GF-D8 (cell line): ENCODE measurements around the gene MRPS23.

ENCODE experiments used
- DNase-seq: peaks from one replicate; lab custom pipeline; 2025; lab: John Stamatoyannopoulos, UW

MRPS23 gene

DNA sequence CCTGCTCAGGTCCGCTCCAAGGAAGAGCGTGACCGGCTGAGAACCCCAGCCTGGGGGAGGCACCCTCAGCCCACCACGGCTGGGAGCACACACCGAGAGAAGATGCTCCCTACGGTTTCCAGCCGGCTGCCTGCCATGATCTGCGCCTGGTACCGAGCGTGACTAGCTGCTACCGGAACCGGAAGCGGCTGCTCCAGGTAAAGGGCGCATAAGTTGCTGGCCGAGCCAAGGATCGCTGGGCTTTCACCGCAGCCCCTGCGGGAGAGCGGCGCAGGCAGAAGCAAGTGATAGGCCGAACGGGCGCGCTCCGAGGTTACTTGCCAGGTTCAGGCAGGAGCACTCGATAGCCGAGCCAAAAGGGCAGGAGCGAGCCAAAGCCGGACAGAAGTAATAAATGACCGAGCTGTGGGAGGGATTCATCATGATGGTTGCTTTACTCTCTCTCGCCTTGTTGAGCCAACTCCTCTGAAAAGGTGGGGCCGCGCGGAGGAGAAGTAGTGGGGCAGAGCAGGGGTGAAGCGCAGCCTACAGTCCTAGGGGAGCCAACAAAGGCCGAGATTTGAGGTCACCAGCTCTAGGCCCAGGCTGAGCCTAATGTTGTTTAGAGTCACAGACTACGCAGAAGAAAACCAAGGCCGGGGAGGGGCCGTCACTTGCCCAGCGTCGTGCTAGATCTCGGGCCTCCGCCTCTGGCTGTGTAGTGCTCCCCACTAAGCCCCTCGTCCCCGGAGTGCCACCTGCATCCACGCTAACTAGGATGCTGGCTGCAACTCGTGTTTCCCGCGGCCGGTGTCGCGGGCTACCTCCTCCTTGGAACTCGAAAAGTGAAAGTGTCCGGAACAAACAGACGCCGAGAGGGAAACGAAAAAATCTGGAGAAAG is at the start of gene MRPS23:
MRPS23 (minus strand) TSS at position 171 of the 881 bp plus-strand sequence; CDS start at position 137, 34 bp downstream.
- DNase-seq, result peak; percentile 94

DNA sequence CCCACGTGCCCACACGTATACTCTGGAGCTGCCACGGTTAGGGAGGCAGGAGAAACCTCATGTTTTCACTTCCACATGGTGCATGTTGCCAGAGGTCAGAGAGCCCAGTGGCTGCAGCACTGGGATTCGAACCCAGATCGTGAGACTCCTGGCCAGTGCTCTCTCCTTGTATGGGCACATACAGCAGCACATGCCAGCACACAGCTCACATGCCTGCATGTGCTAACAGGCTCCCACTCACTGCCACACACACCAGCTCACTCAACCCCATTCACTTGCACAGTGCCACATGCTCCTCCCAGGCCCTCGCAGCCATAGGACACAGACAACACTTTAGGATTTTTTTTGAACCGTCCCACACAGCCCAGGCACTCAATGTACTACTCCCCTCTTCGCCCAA is 49.5 kb upstream of the MRPS23 start:
- no peak for DNase-seq

DNA sequence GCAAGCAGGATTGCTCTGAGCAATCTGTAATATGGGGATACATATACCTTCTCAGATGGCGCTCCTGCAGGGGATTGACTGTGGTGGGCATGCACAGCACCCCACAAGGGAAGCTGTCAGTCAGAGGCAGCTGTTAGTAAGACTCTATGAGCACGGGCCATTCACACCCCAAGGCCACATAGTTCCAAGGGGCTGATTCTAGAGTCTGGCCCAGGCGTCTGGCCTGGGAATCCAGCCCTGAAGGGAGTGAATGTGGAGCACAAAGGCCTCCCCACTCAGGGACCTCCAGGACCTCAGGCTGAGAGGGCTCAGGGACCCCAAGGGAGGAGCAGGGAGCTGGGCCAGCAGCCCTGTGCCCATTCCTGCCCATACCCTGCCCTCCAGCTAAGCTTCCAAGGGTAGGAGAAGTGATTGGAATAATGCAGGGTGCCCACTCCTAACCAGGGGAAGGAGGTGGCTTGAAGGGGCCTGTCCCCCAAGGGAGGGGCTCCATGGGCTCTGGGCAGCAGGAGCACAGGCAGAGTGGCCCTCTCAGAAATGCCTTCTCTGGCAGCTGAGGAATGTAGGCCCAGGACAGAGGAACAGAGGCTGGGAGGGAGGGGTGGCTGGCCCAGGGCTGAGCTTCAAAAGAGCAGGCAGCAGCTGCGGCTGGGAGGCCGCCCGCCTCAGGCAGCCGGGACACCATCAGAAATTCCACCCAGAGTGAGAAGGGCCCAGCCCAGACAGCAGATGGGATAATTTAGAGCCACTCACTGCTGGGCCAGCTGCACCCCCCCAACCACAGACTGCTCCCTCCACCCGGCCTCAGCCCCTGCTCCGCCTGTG is 48.9 kb upstream of the MRPS23 start:
- no peak for DNase-seq

DNA sequence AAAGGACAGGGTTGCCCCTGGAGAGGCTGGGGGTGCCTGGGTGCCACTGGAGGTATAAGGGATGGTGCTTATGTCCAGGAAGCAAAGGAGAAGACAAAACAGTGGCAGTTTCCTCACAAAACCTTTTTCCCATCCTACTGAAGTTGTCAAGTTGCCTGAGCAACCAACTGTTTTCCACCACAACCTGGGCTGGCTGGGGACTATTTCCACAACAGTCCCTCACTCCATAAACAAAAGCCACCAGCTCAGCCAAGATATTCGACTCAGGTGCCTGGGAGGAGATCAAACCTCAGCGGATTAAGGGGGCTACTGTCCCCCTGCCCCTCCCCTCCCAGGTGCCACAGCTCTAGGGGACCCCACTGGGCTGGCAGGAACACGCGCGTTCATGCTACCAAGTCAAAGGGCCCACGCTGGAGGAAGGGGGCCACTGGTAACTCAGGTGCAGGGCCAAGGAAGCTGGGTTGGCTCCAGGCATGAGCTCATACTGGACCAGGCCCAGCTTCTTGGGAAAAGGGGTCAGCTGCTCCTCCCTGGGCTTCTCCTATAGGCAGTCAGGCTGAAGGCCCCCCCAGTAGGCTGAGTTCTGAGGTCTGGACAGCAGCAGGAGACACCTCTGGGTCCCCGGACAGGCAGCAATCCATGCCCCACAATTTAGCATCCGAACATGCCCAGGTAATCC is 45.7 kb upstream of the MRPS23 start:
- DNase-seq, result no peak

DNA sequence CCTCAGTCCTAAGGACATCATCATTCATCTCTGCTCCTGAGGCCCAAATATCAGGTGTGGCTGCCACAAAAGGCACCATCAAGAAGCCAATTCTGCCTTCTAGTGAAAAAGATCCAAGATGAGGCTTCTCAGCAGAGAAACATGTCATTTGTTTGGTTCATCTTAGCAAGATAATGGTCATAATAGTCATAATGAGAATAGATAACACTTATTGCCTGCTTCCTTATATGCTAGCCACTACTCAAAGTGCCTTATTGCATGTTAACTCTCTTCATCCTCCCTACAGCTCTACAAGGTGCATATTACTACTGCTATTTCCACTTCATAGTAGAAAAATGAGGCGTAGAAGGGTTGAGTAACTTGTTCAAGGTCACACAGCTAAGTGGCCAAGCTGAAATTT is 45.0 kb upstream of the MRPS23 start:
- DNase-seq, result no peak

DNA sequence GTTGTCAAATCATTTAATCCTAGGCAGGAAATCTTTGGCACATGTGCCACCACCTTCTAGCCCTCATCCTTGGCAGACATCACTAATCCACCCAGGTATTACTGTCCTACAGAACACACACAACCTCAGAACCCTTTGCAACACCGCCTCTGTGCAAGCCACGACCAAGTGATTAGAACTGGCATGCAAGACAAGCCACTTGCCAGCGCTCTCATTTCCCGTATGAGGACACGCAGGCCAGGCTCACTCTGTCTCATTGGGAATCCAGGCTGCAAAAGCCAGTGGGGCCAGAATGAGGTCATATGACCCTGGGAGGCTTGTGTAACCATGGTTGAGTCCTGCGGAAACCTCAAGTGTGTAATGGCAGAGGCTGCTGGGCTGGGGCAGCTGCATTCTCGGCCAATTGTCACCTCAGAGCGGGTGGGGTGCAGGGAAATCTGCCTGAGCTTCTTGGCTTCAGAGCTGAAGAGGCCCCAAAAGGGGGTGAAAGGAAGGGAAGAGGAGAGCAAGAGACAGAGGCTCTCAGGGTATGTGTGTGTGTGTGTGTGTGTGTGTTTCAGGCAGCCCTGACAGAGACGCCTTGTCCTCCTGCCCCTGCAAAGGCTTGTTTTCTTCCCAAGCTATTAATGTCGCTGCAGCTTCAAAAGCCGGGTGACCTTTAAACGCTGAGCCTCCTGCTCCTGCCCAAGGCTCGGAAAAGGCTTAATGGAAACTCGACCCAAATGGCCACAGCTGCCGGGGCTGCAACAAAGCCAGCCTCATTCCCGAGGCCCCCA is 43.2 kb upstream of the MRPS23 start:
- peak; percentile 98 for DNase-seq

DNA sequence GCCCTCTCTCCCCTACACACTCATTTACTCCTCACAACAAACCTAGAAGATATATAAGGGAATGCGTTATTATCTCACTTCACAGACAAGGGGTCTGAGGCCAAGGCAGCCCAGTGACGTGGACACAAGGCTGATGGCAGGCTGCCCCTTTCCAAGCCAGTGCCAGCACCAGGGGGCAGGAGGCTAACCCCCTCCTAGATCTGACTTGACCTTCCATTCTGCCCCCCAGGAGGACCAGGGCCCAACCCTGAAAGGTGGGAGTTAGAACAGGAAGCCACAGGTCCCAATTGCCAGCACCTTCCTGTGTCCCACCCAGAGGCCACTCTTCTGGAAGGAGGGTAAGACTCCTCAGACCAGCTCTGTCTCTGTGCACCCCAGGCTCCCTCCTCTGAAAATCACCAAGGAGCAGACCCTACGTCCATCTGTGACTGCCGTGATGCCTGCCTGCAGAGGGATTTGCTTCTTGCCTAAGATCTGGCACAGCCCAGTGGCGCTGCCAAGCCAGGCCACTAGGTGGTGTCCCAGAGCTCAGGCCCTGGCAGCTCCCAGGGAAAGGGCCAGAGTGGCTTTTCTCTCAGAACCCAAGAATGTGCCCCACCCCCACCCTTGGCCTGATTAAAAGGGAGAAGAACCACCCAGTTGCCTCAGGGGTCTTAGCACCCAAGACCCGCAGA is 42.4 kb upstream of the MRPS23 start:
- peak; percentile 55 for DNase-seq

DNA sequence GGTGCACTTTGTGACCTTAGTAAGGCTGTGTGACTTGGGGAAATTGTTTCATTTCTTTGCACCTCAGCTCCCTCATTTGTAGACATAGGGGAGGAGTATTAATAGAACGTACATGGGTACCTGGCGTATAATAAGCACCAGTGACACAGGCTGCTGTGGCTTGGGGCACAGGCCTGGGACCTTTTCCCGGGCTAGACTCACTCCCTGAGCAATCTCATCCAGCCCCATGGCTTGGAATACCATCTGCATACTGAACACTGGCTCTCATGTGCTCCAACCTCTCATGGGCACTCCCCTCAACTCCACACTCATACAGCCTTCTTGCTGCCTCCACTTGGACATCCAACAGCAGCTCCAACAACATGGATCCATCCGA is 41.0 kb upstream of the MRPS23 start:
- DNase-seq, result no peak

DNA sequence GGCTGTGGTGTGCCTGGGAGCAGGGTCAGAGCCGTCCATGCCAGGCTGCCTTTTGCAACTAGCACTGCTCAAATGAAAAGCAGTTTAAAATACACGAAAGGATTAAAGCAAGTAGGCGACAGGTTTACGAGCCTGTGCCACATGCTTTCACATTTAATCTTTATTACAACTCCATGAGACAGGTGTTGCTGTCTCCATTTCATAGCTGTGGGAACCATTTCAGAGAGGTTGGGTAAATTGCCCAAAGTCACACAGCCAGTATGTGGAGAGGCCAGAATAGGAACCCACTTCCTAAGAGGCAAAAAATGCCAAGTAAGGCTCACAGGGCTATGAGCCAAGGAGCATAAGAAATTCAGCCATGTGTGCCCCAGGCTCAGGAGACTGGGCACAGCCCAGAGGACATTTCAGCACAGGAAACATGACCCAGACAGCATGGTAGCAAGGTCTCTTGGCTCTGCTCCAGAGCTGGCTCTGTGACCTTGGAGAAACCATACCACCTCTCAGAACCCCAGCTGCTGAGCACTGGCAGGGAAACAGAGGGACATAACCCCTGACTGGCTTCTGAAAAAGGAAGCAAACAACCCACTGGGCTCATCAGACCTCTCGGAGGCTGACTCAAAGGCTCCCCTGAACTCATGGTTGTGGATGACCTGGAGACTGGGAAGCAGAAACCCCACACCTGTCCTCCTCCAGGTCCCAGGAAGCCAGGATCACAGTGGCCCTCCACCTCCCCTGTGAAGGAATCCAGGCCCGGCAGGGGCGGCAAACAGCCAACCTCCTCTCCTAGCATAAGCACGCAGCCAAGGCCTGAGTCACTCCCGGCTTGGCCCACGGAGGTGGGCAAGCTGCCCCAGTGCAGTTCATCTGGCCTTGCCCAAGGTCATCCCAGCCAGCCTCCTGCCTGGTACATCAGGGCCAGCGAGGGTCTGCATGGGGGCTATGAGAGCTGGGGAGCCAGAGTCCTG is 40.3 kb upstream of the MRPS23 start:
- DNase-seq, result peak; percentile 33

DNA sequence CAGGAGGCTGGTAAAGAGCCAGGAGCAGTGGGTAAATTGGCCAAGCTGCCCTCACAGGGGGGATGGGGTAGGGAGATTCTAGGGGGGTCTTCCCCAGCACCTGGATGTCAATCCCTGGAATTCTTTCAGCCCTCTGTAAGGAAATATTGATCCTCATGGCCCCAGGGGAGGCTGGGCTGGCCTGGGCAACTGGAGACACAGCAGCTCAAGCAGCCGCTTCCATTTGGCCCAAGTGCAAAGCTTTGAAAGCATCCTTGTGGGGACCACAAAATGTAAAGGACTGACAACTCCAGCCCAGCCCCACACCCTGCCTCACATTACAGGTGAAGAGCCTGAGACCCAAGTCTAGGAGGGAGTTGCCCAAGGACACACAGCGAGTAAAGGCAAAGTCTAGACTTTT is 39.4 kb upstream of the MRPS23 start:
- no peak for DNase-seq

DNA sequence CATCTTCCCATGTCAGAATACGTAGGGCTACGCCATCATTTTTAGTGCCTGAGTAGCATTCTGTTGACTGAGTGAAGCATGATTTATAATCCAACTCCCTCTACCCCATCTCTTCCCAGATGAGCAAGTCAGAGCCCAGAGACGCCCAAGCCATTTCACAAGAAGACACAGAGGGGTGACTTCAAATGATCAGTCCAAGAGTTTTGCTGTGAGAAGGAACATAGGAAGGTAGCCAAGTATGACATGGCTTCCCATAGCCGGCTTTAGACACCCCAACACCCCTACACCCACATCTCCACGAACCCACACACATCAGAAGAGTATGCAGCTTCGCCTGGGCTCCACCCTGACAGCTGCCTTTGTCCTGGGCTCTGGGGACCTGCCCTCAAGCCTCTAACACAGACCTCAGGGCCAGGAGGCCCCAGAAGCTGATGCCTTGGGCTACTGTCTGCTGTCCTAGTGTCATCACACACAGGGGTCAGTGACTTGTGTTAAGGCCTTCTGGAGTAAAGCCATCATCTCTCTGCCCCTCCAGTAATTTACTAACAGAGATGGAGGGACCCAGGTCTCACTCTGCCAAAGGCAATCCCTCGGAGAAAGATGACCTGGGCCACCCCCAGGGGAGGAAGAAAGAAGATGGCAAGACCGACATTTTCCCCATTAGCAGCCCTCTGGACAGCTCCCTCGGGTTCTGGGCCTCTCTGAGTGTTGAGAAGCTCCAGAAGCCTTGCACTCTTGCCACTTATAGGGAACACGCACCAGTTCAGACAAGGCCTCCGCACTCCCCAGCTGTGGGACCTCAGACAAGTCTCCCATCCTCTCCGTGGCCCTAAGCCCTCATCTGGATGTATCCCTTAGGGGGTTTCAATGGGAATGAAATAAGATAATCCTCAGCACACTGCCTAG is 38.7 kb upstream of the MRPS23 start:
- DNase-seq, result no peak

DNA sequence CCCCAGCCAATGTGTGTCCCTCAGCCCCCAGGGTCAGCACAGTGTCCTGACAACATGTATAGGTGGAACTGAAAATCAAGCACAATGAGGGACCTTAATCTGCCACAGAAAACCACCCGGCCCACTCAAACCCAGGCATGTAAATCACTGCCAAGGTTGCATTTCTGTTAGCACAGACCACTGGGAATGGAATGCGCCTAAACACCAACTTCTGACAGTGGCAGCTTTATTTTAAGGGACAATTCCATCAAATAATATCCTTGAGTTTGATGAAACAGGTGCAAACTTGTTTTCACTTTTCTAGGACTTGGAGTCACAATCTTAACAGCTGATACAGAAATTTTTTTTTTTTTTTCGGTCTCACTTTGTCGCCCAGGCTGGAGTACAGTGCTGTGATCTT is 37.3 kb upstream of the MRPS23 start:
- no peak for DNase-seq

DNA sequence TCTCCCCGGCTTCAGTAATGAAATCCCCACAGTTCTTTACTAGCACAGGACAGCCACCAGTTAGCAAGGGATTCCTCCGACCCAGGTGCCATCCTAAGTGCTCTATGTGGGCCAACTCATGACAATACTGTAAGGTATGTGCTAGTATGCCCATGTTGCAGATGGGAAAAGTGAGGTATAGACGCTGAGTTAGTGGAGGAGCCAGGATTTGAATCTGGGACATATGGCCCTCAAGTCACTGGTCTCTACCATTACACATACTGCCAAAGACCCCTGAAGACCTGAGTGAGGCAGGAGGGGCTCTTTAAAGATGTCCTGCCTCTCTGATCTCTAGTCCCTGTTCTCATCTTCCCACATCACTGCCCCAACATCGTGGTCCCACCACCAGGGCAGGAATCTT is 36.2 kb upstream of the MRPS23 start:
- no peak for DNase-seq

DNA sequence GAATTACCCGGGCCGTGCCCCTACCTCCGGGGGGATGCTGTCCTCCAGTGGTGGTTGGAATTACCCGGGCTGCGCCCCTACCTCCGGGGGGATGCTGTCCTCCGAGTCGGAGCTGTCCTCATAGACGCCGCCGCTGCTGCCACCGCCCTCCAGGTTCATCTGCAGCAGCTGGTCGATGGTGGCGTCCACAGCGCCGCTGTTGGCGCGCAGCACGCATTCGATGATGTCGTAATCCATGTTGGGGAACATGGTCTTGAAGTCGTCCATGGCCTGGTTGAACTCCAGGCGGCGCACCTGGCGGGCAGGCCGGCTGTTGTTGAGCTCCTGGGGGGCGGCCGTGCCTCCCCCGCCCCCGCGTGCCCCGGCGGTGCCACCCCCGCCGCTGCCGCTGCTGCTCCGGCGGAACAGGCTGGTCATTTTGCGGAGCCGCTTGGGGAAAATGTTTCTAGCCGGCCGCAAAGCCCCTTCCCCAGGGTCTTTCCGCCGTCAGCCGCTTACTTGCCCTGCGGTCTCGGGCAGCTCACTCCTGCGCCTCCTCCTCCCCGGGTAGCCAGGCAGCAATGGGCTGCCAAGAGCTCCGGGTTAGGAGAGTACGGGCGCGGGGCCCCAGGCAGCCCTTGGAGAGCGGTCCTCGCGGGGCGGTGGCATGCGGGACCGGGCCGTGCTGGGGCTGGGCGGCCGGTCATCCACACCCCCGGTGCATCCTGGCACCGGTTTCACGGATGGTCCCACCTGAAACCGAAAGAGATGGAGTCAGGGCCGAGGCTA is 35.5 kb upstream of the MRPS23 start:
- no peak for DNase-seq

DNA sequence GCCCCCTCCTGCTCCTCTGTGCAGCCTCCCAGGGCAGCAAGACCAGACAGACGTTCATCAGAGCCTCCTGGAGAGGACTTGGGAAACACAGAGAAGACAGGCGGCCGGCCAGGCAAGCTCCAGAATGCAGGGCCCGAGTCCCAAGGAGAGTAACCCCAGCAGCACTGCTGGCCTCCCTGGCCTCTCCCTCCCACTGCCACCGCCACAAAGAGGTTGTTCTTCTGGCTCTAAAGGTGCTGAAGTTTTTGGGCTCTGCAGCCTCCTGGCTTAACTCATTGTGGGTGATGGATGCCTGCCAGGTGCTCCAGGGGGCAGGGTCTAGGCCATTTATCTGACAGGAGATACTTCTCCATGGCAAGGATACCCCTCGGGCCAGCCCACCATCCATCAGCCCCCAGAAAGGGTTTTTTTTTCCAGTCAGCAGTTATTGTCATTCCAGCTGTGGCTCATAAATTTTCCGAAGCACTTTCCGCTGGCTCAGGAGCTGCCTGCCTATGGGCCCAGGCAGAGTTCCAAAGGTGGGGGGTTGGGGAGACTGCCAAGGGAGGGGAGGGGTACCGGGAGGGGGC is 32.0 kb upstream of the MRPS23 start:
- DNase-seq, result no peak

DNA sequence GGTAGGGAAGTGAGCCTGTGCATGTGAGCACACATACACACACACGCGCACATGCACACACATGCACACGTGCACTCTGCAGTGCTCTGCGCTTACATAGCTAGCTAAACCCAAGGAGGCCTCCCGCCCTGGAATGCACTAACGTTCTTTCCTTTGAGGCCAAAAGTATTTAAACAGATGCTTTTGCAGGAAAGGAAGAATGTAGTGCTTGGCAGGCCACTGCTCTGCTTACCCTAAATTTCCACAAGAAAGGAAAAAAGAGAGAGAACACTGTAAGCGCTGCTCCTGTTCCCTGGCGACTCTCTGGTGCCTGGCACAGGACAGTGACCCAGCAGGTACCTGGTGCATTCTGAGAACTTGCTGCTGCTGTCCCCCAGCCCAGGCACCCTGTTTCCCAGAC is 31.3 kb upstream of the MRPS23 start:
- DNase-seq, result no peak

DNA sequence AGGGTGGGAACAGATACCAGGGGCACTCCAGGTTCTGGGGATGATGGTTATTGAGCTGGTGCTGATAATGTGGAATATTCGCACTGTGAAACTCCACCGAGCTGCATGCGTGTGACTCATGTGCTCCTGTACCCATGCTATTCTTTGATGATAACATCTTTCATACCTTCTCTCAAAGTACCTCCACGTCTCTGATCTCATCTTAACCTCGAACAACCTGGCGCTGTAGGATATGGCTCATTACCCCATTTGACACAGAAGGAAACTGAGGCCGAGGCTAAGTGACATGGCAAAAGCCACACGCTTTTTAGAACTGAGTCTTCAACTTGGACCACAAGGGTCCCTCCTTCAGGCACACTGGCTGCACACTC is 30.2 kb upstream of the MRPS23 start:
- no peak for DNase-seq
